Epithelial cell of esophagus (primary cell): ENCODE measurements around the gene CACTIN.
"Not testable (repeated sequence)": the region's sequence is repeated elsewhere in the genome, so short reads cannot be mapped to it uniquely, and the experiment has no call there.

Source experiments
- DNase-seq: peaks from one replicate; pipeline ENCODE4 v3.0.0; 2010; ENCODE audit warnings: low read depth
- H3K4me3 ChIP-seq: 2 replicates; pipeline ENCODE4 v1.5.1; 2011; ENCODE audit warnings: mild to moderate bottlenecking, low read length, control low read depth
- CTCF ChIP-seq: IDR thresholded peaks from 2 replicates; pipeline ENCODE4 v1.5.1; 2011; ENCODE audit warnings: low read depth, mild to moderate bottlenecking, low read length, control low read depth, inconsistent platforms; ENCODE audit not compliant: insufficient read depth; ENCODE audit errors: missing control alignments

The CACTIN gene

GRCh38 chr19:3570606-3571011, 56.0 kb downstream of the CACTIN start:
- H3K4me3 ChIP-seq: no peak overlapping the region
- no peak for DNase-seq
- no peak for TF ChIP-seq CTCF

DNA sequence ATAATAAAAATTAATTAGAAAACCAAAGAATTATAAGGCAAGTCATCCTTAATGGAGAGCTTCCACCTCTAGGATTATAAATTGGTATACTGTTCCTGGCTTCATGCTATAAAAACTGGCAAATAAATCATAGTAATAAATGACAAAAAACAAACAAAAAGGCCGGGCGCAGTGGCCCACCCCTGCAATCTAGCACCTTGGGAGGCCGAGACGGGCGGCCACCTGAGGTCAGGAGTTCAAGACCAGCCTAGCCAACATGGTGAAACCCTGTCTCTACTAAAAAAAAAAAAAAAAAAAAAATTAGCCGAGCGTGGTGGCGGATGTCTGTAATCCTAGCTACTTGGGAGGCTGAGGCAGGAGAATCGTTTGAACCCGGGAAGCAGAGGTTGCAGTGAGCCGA, 56.5 kb downstream of the CACTIN start:
- not testable (repeated sequence) for DNase-seq

DNA sequence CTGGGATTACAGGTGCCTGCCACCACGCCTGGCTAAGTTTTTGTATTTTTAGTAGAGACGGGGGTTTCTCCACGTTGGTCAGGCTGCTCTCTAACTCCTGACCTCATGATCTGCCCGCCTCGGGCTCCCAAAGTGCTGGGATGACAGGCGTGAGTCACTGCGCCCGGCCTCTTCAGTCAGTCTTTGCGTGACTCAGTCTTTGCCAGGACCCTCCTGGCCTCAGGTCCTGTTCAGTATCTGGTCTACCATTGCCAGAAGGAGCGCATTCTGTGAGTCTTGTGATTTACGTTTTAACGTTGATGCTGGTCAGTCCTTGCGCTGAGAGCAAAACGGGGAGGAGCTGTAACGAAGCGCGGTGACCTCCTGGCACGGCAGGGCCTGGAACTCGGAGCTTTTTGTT, 61.5 kb downstream of the CACTIN start:
- no peak for DNase-seq
- no peak overlapping the region for H3K4me3 ChIP-seq
- TF ChIP-seq CTCF: no peak

More for the DNA sequence above, 56.5 kb downstream of the CACTIN start:
- not testable (repeated sequence) for H3K4me3 ChIP-seq

DNA sequence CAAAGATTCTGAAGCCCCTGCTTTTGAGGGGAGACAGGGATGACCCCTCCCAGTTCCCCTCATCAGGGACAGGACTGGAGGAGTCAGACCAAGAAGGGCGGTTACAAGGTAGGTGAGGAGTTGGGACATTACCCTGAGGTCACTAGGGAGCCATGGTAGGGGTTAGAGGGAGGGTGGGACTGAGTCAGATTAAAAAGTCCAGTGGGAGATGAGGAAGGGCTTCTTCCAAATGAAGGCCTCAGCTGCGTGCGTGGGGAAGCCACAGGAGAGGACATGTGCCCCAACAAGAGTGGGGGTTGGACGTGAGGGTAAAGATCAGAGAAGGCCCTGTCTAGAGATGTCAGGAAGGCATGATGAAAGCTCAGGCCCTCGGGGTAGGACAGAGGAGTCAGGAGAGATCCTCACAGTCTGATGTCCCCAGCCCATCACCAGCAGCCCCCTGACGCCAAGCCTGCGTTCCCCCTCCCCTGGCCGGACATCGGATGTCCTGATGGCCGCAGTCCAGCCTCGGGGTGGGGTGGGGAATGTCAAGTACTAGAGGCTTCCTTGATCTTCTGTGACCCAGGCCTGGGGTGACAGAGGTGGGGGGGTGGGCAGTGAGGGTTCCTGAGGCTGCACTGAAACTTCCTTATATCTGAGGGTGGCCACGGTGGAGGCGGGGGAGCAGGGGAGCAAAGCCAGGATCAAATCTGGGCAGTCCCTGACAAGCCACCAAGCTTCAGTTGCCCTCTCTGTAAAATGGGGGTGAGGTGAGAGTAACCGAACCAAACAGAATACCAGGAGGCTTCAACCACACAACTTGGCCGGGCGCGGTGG, 62.7 kb downstream of the CACTIN start:
- no peak overlapping the region for H3K4me3 ChIP-seq
- no peak for TF ChIP-seq CTCF
- DNase-seq: no peak
